NCI-H82 treated with DMSO at 0.1 percent for 48 hours (cell line): Measurements from ENCODE around the gene MAGEC1.
"Not testable (repeated sequence)": the region's sequence is repeated elsewhere in the genome, so short reads cannot be mapped to it uniquely, and the experiment has no call there.

Experiments used
- DNase-seq: peaks from one replicate; lab custom pipeline; 2025; ENCODE audit not compliant: unreplicated experiment; lab: John Stamatoyannopoulos, UW

The MAGEC1 gene

GRCh38 chrX:141903400-141904155, at the start of gene MAGEC1:
Gene MAGEC1, plus strand, starts transcription at chrX:141903894. Its CDS starts 1,179 bp downstream, at chrX:141905073.
- DNase-seq, result no peak

- no peak for DNase-seq
Observed at GRCh38 chrX:141857479-141857878, 46.2 kb upstream of the MAGEC1 start.

- no peak for DNase-seq
Observed at GRCh38 chrX:141879616-141880015, 24.1 kb upstream of the MAGEC1 start.

- not testable (repeated sequence) for DNase-seq
Observed at GRCh38 chrX:141888811-141889210, 14.9 kb upstream of the MAGEC1 start.

- DNase-seq, result no peak
Observed at GRCh38 chrX:141894733-141895132, 9.0 kb upstream of the MAGEC1 start.

GRCh38 chrX:141897690-141898089, 6.0 kb upstream of the MAGEC1 start:
- no peak for DNase-seq

GRCh38 chrX:141902366-141902765, 1.3 kb upstream of the MAGEC1 start:
- DNase-seq, result no peak

- no peak for DNase-seq
Observed at GRCh38 chrX:141904262-141904661, 568 bp downstream of the MAGEC1 start.

- no peak for DNase-seq
Observed at GRCh38 chrX:141917801-141918200, 14.1 kb downstream of the MAGEC1 start.

- no peak for DNase-seq
Observed at GRCh38 chrX:141924293-141924692, 20.6 kb downstream of the MAGEC1 start.

GRCh38 chrX:141928432-141928831, 24.7 kb downstream of the MAGEC1 start:
- DNase-seq, result no peak

- no peak for DNase-seq
Observed at GRCh38 chrX:141934059-141934641, 30.5 kb downstream of the MAGEC1 start.

- no peak for DNase-seq
Observed at GRCh38 chrX:141935645-141936044, 32.0 kb downstream of the MAGEC1 start.

- no peak for DNase-seq
Observed at GRCh38 chrX:141936080-141936479, 32.4 kb downstream of the MAGEC1 start.

- no peak for DNase-seq
Observed at GRCh38 chrX:141941234-141941633, 37.5 kb downstream of the MAGEC1 start.

- no peak for DNase-seq
Observed at GRCh38 chrX:141945426-141945825, 41.7 kb downstream of the MAGEC1 start.

GRCh38 chrX:141947350-141947749, 43.7 kb downstream of the MAGEC1 start:
- no peak for DNase-seq

- no peak for DNase-seq
Observed at GRCh38 chrX:141952603-141953002, 48.9 kb downstream of the MAGEC1 start.

GRCh38 chrX:141958675-141959074, 55.0 kb downstream of the MAGEC1 start:
- DNase-seq, result no peak
